Left lung (tissue), 10 donors: Measurements from ENCODE around the gene RPS4Y1. TPM values are rescaled to one million over a fixed set of nuclear protein-coding genes. Genes with fewer than 3 reads are reported as not detected.
A peak's percentile ranks its signal among the peaks of the same experiment; 100 is the strongest.

Experiments used
- ATAC-seq: fragments of 200-7000 bp; cut with Tn5 transposase; one replicate; pipeline ENCODE4 v1.9.1; 2020; ENCODE audit warnings: moderate library complexity
- DNase-seq, 4 donors: peaks; one replicate each; pipeline ENCODE4 v3.0.0-alpha.2; 2013 to 2020
- H3K27ac ChIP-seq, 2 donors: fragments of 200-600 bp; sonication (generic) in 1 of 2; one replicate each; pipeline versions ENCODE4 v1.5.0 to v1.8.0; 2020 to 2021
- H3K27me3 ChIP-seq, 2 donors: fragments of 200-600 bp; sonication (generic) in 1 of 2; one replicate each; pipeline versions ENCODE4 v1.5.0 to v1.8.0; 2020 to 2021
- H3K36me3 ChIP-seq, 2 donors: fragments of 200-600 bp; sonication (generic) in 1 of 2; one replicate each; pipeline versions ENCODE4 v1.5.0 to v1.8.0; 2020 to 2021
- H3K4me1 ChIP-seq, 2 donors: fragments of 200-600 bp; one replicate each; pipeline ENCODE4 v1.8.0; 2021
- H3K4me3 ChIP-seq, 2 donors: fragments of 200-600 bp; sonication (generic) in 1 of 2; one replicate each; pipeline versions ENCODE4 v1.5.0 to v1.8.0; 2020 to 2021; ENCODE audit warnings: mild to moderate bottlenecking in 1 of 2
- H3K9me3 ChIP-seq, 2 donors: fragments of 200-600 bp; sonication (generic) in 1 of 2; one replicate each; pipeline versions ENCODE4 v1.5.0 to v1.8.0; 2020 to 2021
- CTCF ChIP-seq, 2 donors: fragments of 200-600 bp; sonication (generic) in 1 of 2; IDR thresholded peaks; one replicate each; pipeline versions ENCODE4 v1.5.0 to v1.8.0; 2021; ENCODE audit warnings: antibody characterized with exemption in 2 of 2
- intact Hi-C, 2 donors: fragments of 100-400 bp; cut with DNase I; formaldehyde crosslinking; loops; one replicate each; pipeline versions ENCODE4 v1.11.2 to v1.14.2; 2022
- polyA plus RNA-seq, 6 donors: library from polyadenylated mRNA; unstranded; fragments of 120-200 nt; gene quantifications; one replicate each; pipeline ENCODE4 v1.2.1, GENCODE V29; 2013; ENCODE audit not compliant: insufficient read length in 6 of 6
- total RNA-seq, 2 donors: library from RNA; stranded (reverse); fragmentation: NEBNext Ultra II Directional; extraction: Animal tissue kit (Norgen Biotek cat#: 25700); gene quantifications; one replicate each; pipeline ENCODE4 v1.2.1, GENCODE V29; 2021
- donor health status: DM: no; HTN: yes; CAD: no.
- donor health status: DM: no; HTN: no; CAD: no.

The RPS4Y1 gene
- total and polyA plus RNA-seq, 8 donors = 3.3 to 762 (median 273) TPM; not detected in 1

- DNase-seq (no peak), ATAC-seq (no peak)
- H3K4me1 ChIP-seq = no peaks in the 10 kb centered on the region
- H3K27me3 ChIP-seq = peaks cover 0 to 5% of the 10 kb centered on the region in 2 donors
- H3K36me3 ChIP-seq = no peaks in the 10 kb centered on the region
- no peak overlapping the region for H3K27ac ChIP-seq
- intact Hi-C loops = no loop called here
- no peaks in the 10 kb centered on the region for H3K9me3 ChIP-seq
- no peak for TF ChIP-seq CTCF (IDR thresholded peaks at IDR 0.05)
- H3K4me3 ChIP-seq = no peak overlapping the region
Observed at GRCh38 chrY:2824471-2824870, 16.9 kb upstream of the RPS4Y1 start.

GRCh38 chrY:2828497-2828896 is 12.9 kb upstream of the RPS4Y1 start:
- Histone ChIP-seq H3K27ac (no peak overlapping the region), H3K4me3 (no peak overlapping the region), H3K9me3 (no peaks in the 10 kb centered on the region), H3K27me3 (peaks cover 0 to 15% of the 10 kb centered on the region in 2 donors), H3K36me3 (no peaks in the 10 kb centered on the region), H3K4me1 (no peaks in the 10 kb centered on the region)
- intact Hi-C loops = no loop called here
- ATAC-seq = no peak
- TF ChIP-seq CTCF (IDR thresholded peaks at IDR 0.05) = no peak
- no peak for DNase-seq

GRCh38 chrY:2835230-2835629 is 6.2 kb upstream of the RPS4Y1 start:
- peak in 1 of 4 donors; percentile 48 for DNase-seq
- no peaks in the 10 kb centered on the region for H3K9me3 ChIP-seq
- no peak for TF ChIP-seq CTCF (IDR thresholded peaks at IDR 0.05)
- H3K36me3 ChIP-seq = no peaks in the 10 kb centered on the region
- no peaks in the 10 kb centered on the region for H3K4me1 ChIP-seq
- H3K27ac ChIP-seq = no peak overlapping the region
- ATAC-seq = no peak
- H3K27me3 ChIP-seq = peaks cover 0 to 5% of the 10 kb centered on the region in 2 donors
- no peak overlapping the region for H3K4me3 ChIP-seq
- intact Hi-C loops = no loop called here

GRCh38 chrY:2837078-2837477 is 4.3 kb upstream of the RPS4Y1 start:
- no peak overlapping the region for H3K4me3 ChIP-seq
- no peak overlapping the region for H3K27ac ChIP-seq
- intact Hi-C loops = no loop called here
- no peaks in the 10 kb centered on the region for H3K36me3 ChIP-seq
- DNase-seq (no peak), ATAC-seq (no peak)
- no peaks in the 10 kb centered on the region for H3K9me3 ChIP-seq
- peaks cover 0 to 5% of the 10 kb centered on the region in 2 donors for H3K27me3 ChIP-seq
- TF ChIP-seq CTCF (IDR thresholded peaks at IDR 0.05) = no peak
- no peaks in the 10 kb centered on the region for H3K4me1 ChIP-seq

GRCh38 chrY:2837932-2838331 is 3.5 kb upstream of the RPS4Y1 start:
- ATAC-seq (no peak), DNase-seq (peak in 1 of 4 donors; percentile 1)
- Histone ChIP-seq H3K4me3 (no peak overlapping the region), H3K9me3 (no peaks in the 10 kb centered on the region), H3K36me3 (peaks cover 0 to 1% of the 10 kb centered on the region in 2 donors), H3K27ac (no peak overlapping the region), H3K4me1 (peaks cover 0 to 7% of the 10 kb centered on the region in 2 donors), H3K27me3 (peaks cover 0 to 5% of the 10 kb centered on the region in 2 donors)
- intact Hi-C loops = no loop called here
- TF ChIP-seq CTCF (IDR thresholded peaks at IDR 0.05) = no peak
